ENCODE measurements around the gene ZC3H10.

DNA sequence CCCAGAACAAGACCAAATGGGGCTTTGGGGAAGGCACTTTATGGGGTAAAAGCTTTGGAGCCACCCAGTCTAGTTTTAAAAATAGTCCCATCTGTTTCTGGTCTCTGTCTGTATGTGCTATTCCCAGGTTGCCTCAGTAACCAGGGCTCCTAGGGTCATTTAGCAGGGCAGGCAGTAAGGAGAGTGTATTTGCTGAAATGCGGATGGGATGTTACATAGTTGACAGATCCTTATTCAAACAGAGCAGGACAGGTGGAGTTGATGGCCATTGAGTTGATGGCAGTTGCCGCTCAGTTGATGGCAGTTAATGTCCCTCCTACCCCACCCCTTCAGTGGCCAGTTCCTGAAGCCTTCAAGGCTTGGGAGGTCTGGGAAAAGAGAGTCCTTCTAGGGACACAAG, 4.6 kb downstream of the ZC3H10 start:
- no peak for TF ChIP-seq EZH2 (IDR thresholded peaks at IDR 0.05; ENCODE audit: borderline replicate concordance, insufficient read depth, low read length, poor library complexity, severe bottlenecking)
- no peak for TF ChIP-seq POLR2AphosphoS5 (IDR thresholded peaks at IDR 0.05)
- TF ChIP-seq CTCF (IDR thresholded peaks at IDR 0.05; ENCODE audit: poor library complexity, severe bottlenecking), result no peak
- TF ChIP-seq SMC3 (conservative IDR thresholded peaks at IDR 0.05; ENCODE audit: poor library complexity), result no peak

Data from neural cell (in vitro differentiated cells).